PC-3 (cell line): ENCODE measurements around the gene GRAMD2A.

ENCODE experiments used
- EZH2 ChIP-seq: fragments of 300-600 bp; sonication (generic); IDR thresholded peaks from one replicate; pipeline ENCODE4 v1.6.1; 2017; ENCODE audit warnings: antibody characterized with exemption, mild to moderate bottlenecking, low read length; ENCODE audit not compliant: unreplicated experiment
- EZH2phosphoT487 ChIP-seq: fragments of 300-600 bp; sonication (generic); IDR thresholded peaks from 2 replicates; pipeline ENCODE4 v1.6.1; 2018; ENCODE audit warnings: mild to moderate bottlenecking, antibody characterized with exemption, low read length, borderline replicate concordance
- TF ChIP-seq, protein P1 (sequence below): fragments of 300-600 bp; sonication (generic); conservative IDR thresholded peaks from 2 replicates; pipeline ENCODE4 v1.5.1; 2017; ENCODE audit warnings: antibody characterized with exemption, low read depth, mild to moderate bottlenecking, low read length

GRCh38 chr15:72146934-72147333 is 50.7 kb downstream of the GRAMD2A start:
- TF ChIP-seq, protein P1, sequence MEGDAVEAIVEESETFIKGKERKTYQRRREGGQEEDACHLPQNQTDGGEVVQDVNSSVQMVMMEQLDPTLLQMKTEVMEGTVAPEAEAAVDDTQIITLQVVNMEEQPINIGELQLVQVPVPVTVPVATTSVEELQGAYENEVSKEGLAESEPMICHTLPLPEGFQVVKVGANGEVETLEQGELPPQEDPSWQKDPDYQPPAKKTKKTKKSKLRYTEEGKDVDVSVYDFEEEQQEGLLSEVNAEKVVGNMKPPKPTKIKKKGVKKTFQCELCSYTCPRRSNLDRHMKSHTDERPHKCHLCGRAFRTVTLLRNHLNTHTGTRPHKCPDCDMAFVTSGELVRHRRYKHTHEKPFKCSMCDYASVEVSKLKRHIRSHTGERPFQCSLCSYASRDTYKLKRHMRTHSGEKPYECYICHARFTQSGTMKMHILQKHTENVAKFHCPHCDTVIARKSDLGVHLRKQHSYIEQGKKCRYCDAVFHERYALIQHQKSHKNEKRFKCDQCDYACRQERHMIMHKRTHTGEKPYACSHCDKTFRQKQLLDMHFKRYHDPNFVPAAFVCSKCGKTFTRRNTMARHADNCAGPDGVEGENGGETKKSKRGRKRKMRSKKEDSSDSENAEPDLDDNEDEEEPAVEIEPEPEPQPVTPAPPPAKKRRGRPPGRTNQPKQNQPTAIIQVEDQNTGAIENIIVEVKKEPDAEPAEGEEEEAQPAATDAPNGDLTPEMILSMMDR = no peak
- TF ChIP-seq EZH2phosphoT487 (no peak), EZH2 (no peak)
